Measurements from ENCODE around the gene SCN7A.
"Not testable (repeated sequence)": the region's sequence is repeated elsewhere in the genome, so short reads cannot be mapped to it uniquely, and the experiment has no call there.

SCN7A gene

GRCh38 chr2:166364476-166365161 is 129.4 kb downstream of the SCN7A start:
- FAIRE-seq (no peak), DNase-seq (ENCODE audit: extremely low spot score, insufficient read length, low read depth) (no peak)

- DNase-seq (ENCODE audit: extremely low spot score, insufficient read length, low read depth) (no peak), FAIRE-seq (no peak)
Observed at GRCh38 chr2:166361351-166362153, 132.5 kb downstream of the SCN7A start.

GRCh38 chr2:166360906-166361305 is 133.1 kb downstream of the SCN7A start:
- no peak for DNase-seq (ENCODE audit: extremely low spot score, insufficient read length, low read depth)
- no peak for FAIRE-seq

DNA sequence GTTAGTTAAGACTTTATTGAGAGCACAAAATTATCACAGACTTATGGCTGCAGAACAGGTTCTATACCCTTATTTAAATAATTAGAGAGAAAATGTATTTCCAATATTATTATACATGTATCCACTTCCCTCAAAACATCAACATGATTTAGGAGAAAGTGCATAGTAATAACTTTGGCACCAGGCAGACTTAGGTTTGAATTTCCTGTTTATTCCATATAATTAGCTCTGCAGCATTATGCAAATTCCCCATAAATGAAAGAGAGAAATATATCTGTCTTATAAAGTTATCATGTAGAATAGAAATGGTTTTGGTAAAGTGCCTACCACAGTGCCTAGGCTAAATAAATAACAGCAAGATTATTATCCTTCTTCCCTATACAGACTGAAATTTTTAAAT is 133.6 kb downstream of the SCN7A start:
- DNase-seq (ENCODE audit: extremely low spot score, insufficient read length, low read depth) (no peak), FAIRE-seq (no peak)

GRCh38 chr2:166357950-166358321 is 136.1 kb downstream of the SCN7A start:
- DNase-seq (ENCODE audit: extremely low spot score, insufficient read length, low read depth); FAIRE-seq: not testable (repeated sequence)

DNA sequence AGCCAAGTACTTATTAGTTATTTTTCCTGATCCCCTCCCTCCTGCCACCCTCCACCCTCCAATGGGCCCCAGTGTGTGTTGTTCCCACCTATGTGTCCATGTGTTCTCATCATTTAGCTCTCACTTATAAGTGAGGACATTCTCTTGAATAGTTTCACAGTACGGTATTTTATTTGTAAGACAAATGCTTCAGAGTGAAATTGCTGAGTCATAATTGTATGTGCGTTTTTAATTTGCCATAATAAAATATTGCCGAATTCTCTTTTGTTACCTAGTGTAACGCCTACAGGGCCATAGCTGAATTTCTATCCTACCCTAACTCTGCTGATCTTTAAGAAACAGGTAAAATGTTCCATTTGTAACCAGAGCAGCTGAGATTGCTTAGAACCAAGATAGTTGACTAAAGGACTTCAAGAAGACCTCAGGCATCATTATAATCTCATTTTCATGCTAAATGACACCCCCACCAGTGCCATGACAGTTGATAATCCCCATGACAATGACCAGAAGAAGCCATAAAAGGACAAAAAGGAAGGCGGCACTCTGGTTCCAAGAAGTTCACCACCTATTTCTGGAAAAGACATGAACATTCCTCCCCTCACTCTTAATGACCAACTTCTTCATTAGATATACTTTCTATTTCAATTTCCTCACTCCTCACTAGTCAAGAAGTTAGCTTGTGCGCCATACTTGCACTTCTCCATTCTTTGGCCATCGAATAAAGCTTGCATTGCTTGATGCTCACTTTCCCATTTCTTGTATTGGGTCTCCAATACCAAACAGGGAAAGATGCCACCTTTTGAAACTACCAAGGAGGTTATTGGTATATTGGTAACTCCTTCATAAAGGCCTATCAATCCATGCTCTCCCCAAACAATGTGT is 136.7 kb downstream of the SCN7A start:
- FAIRE-seq (no peak), DNase-seq (ENCODE audit: extremely low spot score, insufficient read length, low read depth) (no peak)

All from GM18507 (cell line).